Left ventricle myocardium inferior (tissue), 1 donor: ENCODE data around the gene SYK. TPM values are rescaled to one million over a fixed set of nuclear protein-coding genes. Genes with fewer than 3 reads are reported as not detected.

Experiments
- DNase-seq: peaks from one replicate; pipeline ENCODE4 v3.0.0-alpha.2; 2020
- H3K27ac ChIP-seq: fragments of 200-600 bp; replicated peaks from 2 replicates; pipeline ENCODE4 v1.8.0; 2021
- H3K27me3 ChIP-seq: fragments of 200-600 bp; 2 replicates; pipeline ENCODE4 v1.8.0; 2021; ENCODE audit warnings: low read depth
- H3K36me3 ChIP-seq: fragments of 200-600 bp; 2 replicates; pipeline ENCODE4 v1.8.0; 2021
- H3K4me1 ChIP-seq: fragments of 200-600 bp; 2 replicates; pipeline ENCODE4 v1.8.0; 2021
- H3K4me3 ChIP-seq: fragments of 200-600 bp; 2 replicates; pipeline ENCODE4 v1.8.0; 2021; ENCODE audit warnings: mild to moderate bottlenecking, moderate library complexity
- H3K9me3 ChIP-seq: fragments of 200-600 bp; replicated peaks from 2 replicates; pipeline ENCODE4 v1.8.0; 2021
- CTCF ChIP-seq: fragments of 200-600 bp; IDR thresholded peaks from 2 replicates; pipeline ENCODE4 v1.8.0; 2021; ENCODE audit warnings: antibody characterized with exemption, mild to moderate bottlenecking, borderline replicate concordance
- intact Hi-C: fragments of 100-400 bp; cut with micrococcal nuclease; formaldehyde crosslinking; loops from one replicate; pipeline ENCODE4 v1.11.0; 2022
- total RNA-seq: library from RNA; stranded (reverse); fragmentation: NEBNext Ultra II Directional; extraction: Animal tissue kit (Norgen Biotek cat#: 25700); gene quantifications from one replicate; pipeline ENCODE4 v1.2.1, GENCODE V29; 2021
- donor health status: DM: no; HTN: yes; CAD: no; lungs with severe emphysema.

SYK gene
- total RNA-seq, 1 donor from 2014 or later: 5.4 TPM

GRCh38 chr9:90834828-90835595, 33.4 kb downstream of the SYK start:
- Histone ChIP-seq H3K4me1 (no peaks in the 10 kb centered on the region), H3K9me3 (no peaks in the 10 kb centered on the region), H3K27me3 (peaks cover 6% of the 10 kb centered on the region), H3K4me3 (no peak overlapping the region), H3K27ac (no peak overlapping the region), H3K36me3 (no peaks in the 10 kb centered on the region)
- intact Hi-C loops: no loop called here
- no peak for DNase-seq
- no peak for TF ChIP-seq CTCF

GRCh38 chr9:90836411-90837080, 34.9 kb downstream of the SYK start:
- no peak for TF ChIP-seq CTCF
- no peak overlapping the region for H3K27ac ChIP-seq
- H3K9me3 ChIP-seq: no peaks in the 10 kb centered on the region
- no peaks in the 10 kb centered on the region for H3K4me1 ChIP-seq
- H3K36me3 ChIP-seq: no peaks in the 10 kb centered on the region
- intact Hi-C loops: no loop called here
- H3K4me3 ChIP-seq: no peak overlapping the region
- DNase-seq: no peak
- no peaks in the 10 kb centered on the region for H3K27me3 ChIP-seq

- no peak for DNase-seq
- peak; percentile 26 for TF ChIP-seq CTCF
Measured at GRCh38 chr9:90838098-90838497, 36.5 kb downstream of the SYK start.

GRCh38 chr9:90838581-90839154, 37.0 kb downstream of the SYK start:
- Histone ChIP-seq H3K36me3 (no peaks in the 10 kb centered on the region), H3K4me1 (no peaks in the 10 kb centered on the region), H3K4me3 (no peak overlapping the region), H3K9me3 (no peaks in the 10 kb centered on the region), H3K27me3 (no peaks in the 10 kb centered on the region), H3K27ac (no peak overlapping the region)
- DNase-seq: no peak
- intact Hi-C loops: no loop called here
- no peak for TF ChIP-seq CTCF

More at GRCh38 chr9:90838098-90838497, 36.5 kb downstream of the SYK start:
- H3K36me3 ChIP-seq: no peaks in the 10 kb centered on the region
- H3K27ac ChIP-seq: no peak overlapping the region
- H3K9me3 ChIP-seq: no peaks in the 10 kb centered on the region
- H3K4me1 ChIP-seq: no peaks in the 10 kb centered on the region
- no peaks in the 10 kb centered on the region for H3K27me3 ChIP-seq
- intact Hi-C loops: no loop called here
- H3K4me3 ChIP-seq: no peak overlapping the region

- no peak overlapping the region for H3K27ac ChIP-seq
- H3K9me3 ChIP-seq: no peaks in the 10 kb centered on the region
- intact Hi-C loops: no loop called here
- H3K4me3 ChIP-seq: no peak overlapping the region
- TF ChIP-seq CTCF: no peak
- no peak for DNase-seq
- no peaks in the 10 kb centered on the region for H3K27me3 ChIP-seq
- no peaks in the 10 kb centered on the region for H3K4me1 ChIP-seq
- no peaks in the 10 kb centered on the region for H3K36me3 ChIP-seq
Measured at GRCh38 chr9:90839183-90839728, 37.6 kb downstream of the SYK start.
